ENCODE measurements around the gene TNK2. TPM values are rescaled to one million over a fixed set of nuclear protein-coding genes. Genes with fewer than 3 reads are reported as not detected.

TNK2 gene
- polyA plus RNA-seq, 3 donors: 0.84 to 131 (median 1.8) TPM

- peaks cover 9 to 14% of the 10 kb centered on the region in 2 donors for H3K36me3 ChIP-seq (replicated peaks in 1 of 2; ENCODE audit: control insufficient read depth in 1 of 2, insufficient read depth in 2 of 2, low read length in 2 of 2)
- peak overlapping the region; percentile 62 for H2AFZ ChIP-seq (ENCODE audit: insufficient read depth, low read depth, low read length, poor library complexity, severe bottlenecking)
- peaks cover 15 to 34% of the 10 kb centered on the region in 2 donors for H3K36me3 Mint-ChIP-seq
- H3K27me3 Mint-ChIP-seq (ENCODE audit: low read depth in 3 of 3): no peaks in the 10 kb centered on the region
- peaks cover 46% of the 10 kb centered on the region for H4K20me1 ChIP-seq (ENCODE audit: insufficient read depth, low read length)
- peak overlapping the region; percentile 93 to 98 for H3K27ac ChIP-seq (ENCODE audit: low read depth in 1 of 2, low read length in 2 of 2)
- peaks cover 56% of the 10 kb centered on the region for H3K4me1 Mint-ChIP-seq
- peak overlapping the region; percentile 88 for H3K9ac ChIP-seq (ENCODE audit: insufficient read depth, low read length, poor library complexity, severe bottlenecking)
- intact Hi-C loops (cut with micrococcal nuclease): loop anchor here (1.0 to 2.0 kb wide), 2 partner anchors 11 to 14 kb away; partner anchors contain the start of gene TNK2 (in 1 of the 2)
- H3K4me3 ChIP-seq (replicated peaks in 1 of 3; ENCODE audit: low read depth in 2 of 3, low read length in 3 of 3): peak overlapping the region; percentile 47 to 84 (median 55)
- peak overlapping the region; percentile 90 to 99 (median 93) for H3K27ac Mint-ChIP-seq
- H3K79me2 ChIP-seq (ENCODE audit: insufficient read depth, low read length): peaks cover 95% of the 10 kb centered on the region
- no peaks in the 10 kb centered on the region for H3K27me3 ChIP-seq (ENCODE audit: control insufficient read depth in 2 of 2, insufficient read depth in 2 of 2, low read length in 2 of 2)
- peak in 2 of 3 donors; percentile 49 to 50 for DNase-seq
- H3K9me3 Mint-ChIP-seq: peaks cover 0 to 1% (median 0%) of the 10 kb centered on the region in 7 donors
- H3K4me1 ChIP-seq (ENCODE audit: control insufficient read depth in 1 of 2, insufficient read depth in 2 of 2, low read length in 2 of 2): peaks cover 61 to 70% of the 10 kb centered on the region in 2 donors
- TF ChIP-seq CTCF (IDR thresholded peaks at IDR 0.05): peak; percentile 78
- no peaks in the 10 kb centered on the region for H3K9me3 ChIP-seq (replicated peaks in 1 of 2; ENCODE audit: control insufficient read depth in 1 of 2, insufficient read depth in 1 of 2, low read length in 2 of 2)
- WGBS (ENCODE audit: insufficient coverage): under 1% methylated on average over 52 of the region's 56 CpGs
- peak overlapping the region; percentile 87 to 90 for H3K4me3 Mint-ChIP-seq
- peak overlapping the region; percentile 99 for H3K4me2 ChIP-seq (replicated peaks; ENCODE audit: extremely low read depth, low read length, poor library complexity, severe bottlenecking)
These were observed 13.1 kb downstream of the TNK2 start for GRCh38 chr3:195895078-195895860.

- no peaks in the 10 kb centered on the region for H3K9me3 ChIP-seq (replicated peaks in 1 of 2; ENCODE audit: control insufficient read depth in 1 of 2, insufficient read depth in 1 of 2, low read length in 2 of 2)
- no peak for DNase-seq
- Mint-ChIP-seq H3K4me1 (peaks cover 44% of the 10 kb centered on the region), H3K9me3 (peaks cover 0 to 1% (median 0%) of the 10 kb centered on the region in 7 donors), H3K36me3 (peaks cover 18 to 36% of the 10 kb centered on the region in 2 donors), H3K4me3 (peak overlapping the region in 1 of 2 donors; percentile 87), H3K27me3 (ENCODE audit: low read depth in 3 of 3) (no peaks in the 10 kb centered on the region), H3K27ac (peak overlapping the region in 2 of 7 donors; percentile 9 to 32)
- H3K4me2 ChIP-seq (replicated peaks; ENCODE audit: extremely low read depth, low read length, poor library complexity, severe bottlenecking): peak overlapping the region; percentile 99
- H3K27me3 ChIP-seq (ENCODE audit: control insufficient read depth in 2 of 2, insufficient read depth in 2 of 2, low read length in 2 of 2): no peaks in the 10 kb centered on the region
- H3K27ac ChIP-seq (ENCODE audit: low read depth in 1 of 2, low read length in 2 of 2): peak overlapping the region in 1 of 2 donors; percentile 20
- H3K4me3 ChIP-seq (replicated peaks in 1 of 3; ENCODE audit: low read depth in 2 of 3, low read length in 3 of 3): peak overlapping the region in 1 of 3 experiments; percentile 84
- H3K36me3 ChIP-seq (replicated peaks in 1 of 2; ENCODE audit: control insufficient read depth in 1 of 2, insufficient read depth in 2 of 2, low read length in 2 of 2): peaks cover 9 to 25% of the 10 kb centered on the region in 2 donors
- H4K20me1 ChIP-seq (ENCODE audit: insufficient read depth, low read length): peaks cover 58% of the 10 kb centered on the region
- 94% methylated on average over 5 of the region's 8 CpGs for WGBS (ENCODE audit: insufficient coverage)
- intact Hi-C loops (cut with micrococcal nuclease): loop anchor here (1.0 to 2.0 kb wide), 2 partner anchors 15 to 32 kb away; partner anchors contain the start of gene TNK2 (in 1 of the 2)
- TF ChIP-seq CTCF (IDR thresholded peaks at IDR 0.05): no peak
- peaks cover 49 to 57% of the 10 kb centered on the region in 2 donors for H3K4me1 ChIP-seq (ENCODE audit: control insufficient read depth in 1 of 2, insufficient read depth in 2 of 2, low read length in 2 of 2)
- H3K9ac ChIP-seq (ENCODE audit: insufficient read depth, low read length, poor library complexity, severe bottlenecking): peak overlapping the region; percentile 88
- H2AFZ ChIP-seq (ENCODE audit: insufficient read depth, low read depth, low read length, poor library complexity, severe bottlenecking): no peak overlapping the region
- H3K79me2 ChIP-seq (ENCODE audit: insufficient read depth, low read length): peaks cover 95% of the 10 kb centered on the region
These were observed 14.4 kb downstream of the TNK2 start for GRCh38 chr3:195893916-195894465.

All from CD14-positive monocyte (primary cell).